Activated naive CD8-positive, alpha-beta T cell treated with anti-CD3 and anti-CD28 coated beads, Interleukin-2, amount 50 U/mL, for 24 hours (primary cell): ENCODE data around the gene SP1.

Experiments
- ATAC-seq: fragments of 150-1000 bp; cut with Tn5 transposase; one replicate; pipeline ENCODE4 v1.10.0; 2021
- DNase-seq: peaks from one replicate; pipeline ENCODE4 v3.0.0; 2021
- H3K27ac Mint-ChIP-seq: one replicate; pipeline ENCODE4 v1.8.0; 2021; ENCODE audit warnings: mild to moderate bottlenecking, mixed read lengths
- H3K27me3 Mint-ChIP-seq: one replicate; pipeline ENCODE4 v1.8.0; 2021; ENCODE audit warnings: mixed read lengths
- H3K36me3 Mint-ChIP-seq: one replicate; pipeline ENCODE4 v1.8.0; 2021; ENCODE audit warnings: low read depth, mixed read lengths
- H3K4me1 Mint-ChIP-seq: one replicate; pipeline ENCODE4 v1.8.0; 2021; ENCODE audit warnings: mixed read lengths
- H3K4me3 Mint-ChIP-seq: one replicate; pipeline ENCODE4 v1.8.0; 2021; ENCODE audit warnings: mild to moderate bottlenecking, moderate library complexity, mixed read lengths
- H3K9me3 Mint-ChIP-seq: one replicate; pipeline ENCODE4 v1.8.0; 2021; ENCODE audit warnings: mixed read lengths

SP1 gene

DNA sequence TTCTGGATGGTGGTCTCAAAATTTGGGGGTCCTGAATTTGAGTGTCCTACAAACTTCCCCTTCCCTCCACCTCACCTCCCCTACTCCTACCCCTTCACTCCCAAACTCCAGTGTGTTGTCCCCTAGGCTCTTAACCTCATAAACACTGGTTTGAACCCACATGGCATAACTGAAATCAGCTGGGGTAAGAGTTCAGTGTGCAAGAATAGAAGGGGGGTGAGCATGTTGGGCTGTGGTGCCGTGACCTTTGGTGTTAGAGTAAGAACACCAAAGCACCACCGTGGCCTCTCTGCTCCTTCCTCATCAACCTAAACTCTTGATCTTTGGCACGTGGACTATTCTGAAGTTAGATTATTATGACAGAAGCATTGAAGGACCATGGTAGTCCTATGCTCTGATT lies 83.0 kb downstream of the SP1 start:
- Mint-ChIP-seq H3K4me3 (no peak overlapping the region), H3K4me1 (peaks cover 50% of the 10 kb centered on the region), H3K36me3 (peaks cover 94% of the 10 kb centered on the region), H3K27me3 (no peaks in the 10 kb centered on the region), H3K27ac (peak overlapping the region; percentile 53), H3K9me3 (no peaks in the 10 kb centered on the region)
- DNase-seq (no peak), ATAC-seq (no peak)

DNA sequence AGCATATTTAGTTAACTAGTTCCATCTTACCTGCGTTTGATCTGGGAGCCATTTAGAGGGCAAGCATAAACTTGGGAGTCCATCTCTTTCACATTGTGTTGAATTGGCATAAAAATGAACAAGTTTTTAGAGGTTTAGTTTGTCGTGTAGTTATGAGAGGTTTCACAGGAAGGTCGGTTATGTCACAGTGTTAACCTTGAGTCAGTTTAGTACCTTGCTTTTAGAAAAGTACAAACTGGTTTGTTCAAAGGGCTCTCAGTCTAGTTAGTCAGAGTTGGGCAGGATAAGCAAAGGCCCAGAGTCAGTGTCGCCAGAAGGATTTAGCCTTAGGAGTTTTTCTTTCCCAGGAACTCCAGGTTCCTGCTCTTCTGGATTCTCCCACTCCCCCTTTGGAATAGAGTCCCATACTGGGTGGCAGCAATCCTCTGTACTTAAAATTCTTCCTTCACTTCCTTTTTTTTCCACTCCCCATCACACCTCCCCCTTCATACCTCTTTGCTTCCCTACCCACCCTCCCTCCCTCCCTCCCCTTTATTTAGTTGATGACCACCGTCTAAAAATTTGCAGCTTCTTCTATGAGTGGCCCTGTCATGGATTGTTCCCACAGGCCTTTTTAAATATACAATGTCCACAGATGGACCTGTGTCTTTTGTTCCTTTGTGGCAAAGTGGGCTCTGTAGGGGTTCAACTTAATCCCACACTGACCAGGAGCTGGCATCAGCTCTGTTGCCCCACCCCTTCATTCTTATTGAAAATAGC lies 84.0 kb downstream of the SP1 start:
- ATAC-seq (no peak), DNase-seq (no peak)
- H3K27ac Mint-ChIP-seq = peak overlapping the region; percentile 26
- no peaks in the 10 kb centered on the region for H3K9me3 Mint-ChIP-seq
- peaks cover 45% of the 10 kb centered on the region for H3K4me1 Mint-ChIP-seq
- no peaks in the 10 kb centered on the region for H3K27me3 Mint-ChIP-seq
- peaks cover 93% of the 10 kb centered on the region for H3K36me3 Mint-ChIP-seq
- H3K4me3 Mint-ChIP-seq = no peak overlapping the region

DNA sequence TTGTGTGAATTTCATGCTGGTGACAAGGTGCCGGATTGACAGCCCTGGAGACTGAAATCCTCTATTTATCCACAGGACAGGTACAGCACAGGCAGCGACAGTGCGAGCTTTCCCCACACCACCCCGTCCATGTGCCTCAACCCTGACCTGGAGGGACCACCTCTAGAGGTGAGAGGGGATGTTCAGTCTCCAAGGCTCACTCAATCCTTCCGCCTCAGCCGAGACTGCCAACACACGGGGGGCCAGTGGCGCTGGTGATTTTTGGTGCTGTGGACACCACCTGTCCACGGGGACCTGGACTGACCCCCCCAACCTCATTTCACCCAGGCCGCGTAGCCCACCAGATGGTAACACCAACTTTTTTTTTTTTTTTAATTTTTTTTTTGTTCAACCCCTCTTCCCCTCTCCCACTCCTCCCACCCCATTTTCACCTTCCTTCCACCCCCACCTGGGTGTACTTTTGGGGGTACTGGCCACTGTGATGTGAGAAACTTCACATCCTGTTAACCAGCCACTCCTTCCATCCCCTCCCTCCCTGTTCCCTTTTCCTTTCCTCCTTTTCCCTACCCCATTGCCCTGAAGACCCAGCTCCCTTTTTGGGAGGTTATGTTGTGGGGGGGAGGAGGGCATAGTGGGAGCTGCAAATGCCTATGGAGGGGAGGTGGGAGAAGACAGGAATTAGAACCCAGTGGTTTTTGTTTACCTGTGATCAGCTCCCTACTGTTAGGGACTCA lies 84.9 kb downstream of the SP1 start:
- DNase-seq = no peak
- no peak for ATAC-seq

DNA sequence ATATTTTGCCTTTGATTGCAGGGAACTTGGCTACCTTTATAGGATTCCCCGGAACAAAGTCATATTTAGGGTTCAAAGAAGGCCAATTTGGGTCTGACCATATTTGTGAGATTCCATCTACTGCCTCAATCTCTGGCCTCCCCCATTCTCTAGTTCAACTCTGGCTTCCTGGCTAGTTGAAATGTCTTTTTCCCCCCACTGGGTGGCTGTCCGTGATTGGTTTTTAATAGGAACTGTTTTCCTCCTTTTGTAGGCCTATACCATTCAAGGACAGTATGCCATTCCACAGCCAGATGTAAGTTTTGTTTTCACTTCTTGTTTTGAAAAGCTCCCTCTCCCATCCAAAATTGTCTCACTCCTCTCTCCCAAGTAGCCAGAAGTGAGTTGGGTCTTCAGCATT lies 85.7 kb downstream of the SP1 start:
- DNase-seq = no peak
- no peak for ATAC-seq
- peaks cover 88% of the 10 kb centered on the region for H3K36me3 Mint-ChIP-seq
- peaks cover 32% of the 10 kb centered on the region for H3K4me1 Mint-ChIP-seq
- no peak overlapping the region for H3K4me3 Mint-ChIP-seq
- no peaks in the 10 kb centered on the region for H3K27me3 Mint-ChIP-seq
- H3K27ac Mint-ChIP-seq = peak overlapping the region; percentile 15
- H3K9me3 Mint-ChIP-seq = no peaks in the 10 kb centered on the region

More for the DNA sequence above, 84.9 kb downstream of the SP1 start:
- Mint-ChIP-seq H3K27me3 (no peaks in the 10 kb centered on the region), H3K36me3 (peaks cover 92% of the 10 kb centered on the region), H3K4me1 (peaks cover 39% of the 10 kb centered on the region), H3K4me3 (no peak overlapping the region), H3K27ac (peak overlapping the region; percentile 31), H3K9me3 (no peaks in the 10 kb centered on the region)
